Upper lobe of left lung (tissue), 4 donors: ENCODE data around the gene TGFB1I1.

Experiments
- EP300 ChIP-seq, 4 donors: sonication (generic); formaldehyde crosslinking; IDR thresholded peaks; one replicate each; pipeline ENCODE4 v1.5.1; 2017; ENCODE audit warnings: antibody characterized with exemption in 4 of 4, control low read depth in 2 of 4
- TF ChIP-seq, protein P1 (sequence below), 6 experiments: fragments of 450-650 bp in 4 of 6; fragments of 200-600 bp in 2 of 6; sonication (generic) in 2 of 6; IDR thresholded peaks; one replicate each; pipeline ENCODE4 v1.5.1; 2016 to 2019; ENCODE audit warnings: antibody characterized with exemption in 6 of 6

DNA sequence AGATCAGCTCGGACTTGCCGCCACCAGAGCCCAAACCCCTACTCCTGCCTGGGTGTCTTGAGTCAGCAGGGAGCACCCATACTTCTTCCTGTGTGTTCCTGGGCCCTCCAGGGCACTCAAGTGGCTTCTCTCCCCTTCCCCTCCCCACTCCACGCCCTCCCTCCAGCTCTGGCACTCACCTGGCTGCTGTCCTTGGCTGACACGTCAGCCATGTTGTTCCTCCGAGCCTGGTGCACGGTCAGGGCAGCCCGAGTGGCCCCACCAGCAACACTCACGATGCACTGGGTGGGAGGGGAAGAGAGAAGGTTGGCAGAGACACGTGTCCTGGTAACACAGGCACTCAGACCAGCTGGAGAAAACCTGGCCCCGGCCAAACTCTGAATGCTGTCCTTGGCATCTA lies 24.7 kb downstream of the TGFB1I1 start:
- TF ChIP-seq, protein P1, sequence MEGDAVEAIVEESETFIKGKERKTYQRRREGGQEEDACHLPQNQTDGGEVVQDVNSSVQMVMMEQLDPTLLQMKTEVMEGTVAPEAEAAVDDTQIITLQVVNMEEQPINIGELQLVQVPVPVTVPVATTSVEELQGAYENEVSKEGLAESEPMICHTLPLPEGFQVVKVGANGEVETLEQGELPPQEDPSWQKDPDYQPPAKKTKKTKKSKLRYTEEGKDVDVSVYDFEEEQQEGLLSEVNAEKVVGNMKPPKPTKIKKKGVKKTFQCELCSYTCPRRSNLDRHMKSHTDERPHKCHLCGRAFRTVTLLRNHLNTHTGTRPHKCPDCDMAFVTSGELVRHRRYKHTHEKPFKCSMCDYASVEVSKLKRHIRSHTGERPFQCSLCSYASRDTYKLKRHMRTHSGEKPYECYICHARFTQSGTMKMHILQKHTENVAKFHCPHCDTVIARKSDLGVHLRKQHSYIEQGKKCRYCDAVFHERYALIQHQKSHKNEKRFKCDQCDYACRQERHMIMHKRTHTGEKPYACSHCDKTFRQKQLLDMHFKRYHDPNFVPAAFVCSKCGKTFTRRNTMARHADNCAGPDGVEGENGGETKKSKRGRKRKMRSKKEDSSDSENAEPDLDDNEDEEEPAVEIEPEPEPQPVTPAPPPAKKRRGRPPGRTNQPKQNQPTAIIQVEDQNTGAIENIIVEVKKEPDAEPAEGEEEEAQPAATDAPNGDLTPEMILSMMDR (IDR thresholded peaks at IDR 0.05): no peak
- TF ChIP-seq EP300 (IDR thresholded peaks at IDR 0.05): no peak
